Colonic mucosa (tissue), 4 donors: ENCODE data around the gene KRT34. TPM values are rescaled to one million over a fixed set of nuclear protein-coding genes. Genes with fewer than 3 reads are reported as not detected.
"Not testable (repeated sequence)": the region's sequence is repeated elsewhere in the genome, so short reads cannot be mapped to it uniquely, and the experiment has no call there.

Experiments
- DNase-seq: peaks from one replicate; pipeline ENCODE4 v3.0.0-alpha.2; 2020
- H3K27ac ChIP-seq: fragments of 200-600 bp; one replicate; pipeline ENCODE4 v1.8.0; 2021
- H3K27me3 ChIP-seq: fragments of 200-600 bp; one replicate; pipeline ENCODE4 v1.8.0; 2021
- H3K36me3 ChIP-seq: fragments of 200-600 bp; one replicate; pipeline ENCODE4 v1.8.0; 2021
- H3K4me1 ChIP-seq: fragments of 200-600 bp; one replicate; pipeline ENCODE4 v1.8.0; 2021; ENCODE audit warnings: mild to moderate bottlenecking
- H3K4me3 ChIP-seq: fragments of 200-600 bp; one replicate; pipeline ENCODE4 v1.8.0; 2021
- H3K9ac ChIP-seq, 2 donors: one replicate each; pipeline ENCODE4 v1.7.0; 2013; ENCODE audit warnings: control low read depth in 2 of 2, low read depth in 2 of 2, low read length in 2 of 2
- H3K9me3 ChIP-seq: fragments of 200-600 bp; one replicate; pipeline ENCODE4 v1.8.0; 2021
- intact Hi-C: fragments of 100-400 bp; cut with DNase I; formaldehyde crosslinking; loops from one replicate; pipeline ENCODE4 v1.14.1; 2022
- total RNA-seq, 2 donors: library from RNA; stranded (reverse); fragmentation: NEBNext Ultra II Directional in 1 of 2; extraction: Animal tissue kit (Norgen Biotek cat#: 25700) in 1 of 2; gene quantifications; one replicate each; pipeline ENCODE4 v1.2.1, GENCODE V29; 2021
- TF ChIP-seq, protein P1 (sequence below): fragments of 200-600 bp; IDR thresholded peaks from one replicate; pipeline ENCODE4 v1.8.0; 2022; ENCODE audit warnings: antibody characterized with exemption, mild to moderate bottlenecking
- donor health status: healthy.
- donor health status: DM: no; HTN: no; CAD: no.
- donor health status: DM: no; HTN: no; CAD: no.

The KRT34 gene
- total RNA-seq, 2 donors from 2014 or later = not detected

DNA sequence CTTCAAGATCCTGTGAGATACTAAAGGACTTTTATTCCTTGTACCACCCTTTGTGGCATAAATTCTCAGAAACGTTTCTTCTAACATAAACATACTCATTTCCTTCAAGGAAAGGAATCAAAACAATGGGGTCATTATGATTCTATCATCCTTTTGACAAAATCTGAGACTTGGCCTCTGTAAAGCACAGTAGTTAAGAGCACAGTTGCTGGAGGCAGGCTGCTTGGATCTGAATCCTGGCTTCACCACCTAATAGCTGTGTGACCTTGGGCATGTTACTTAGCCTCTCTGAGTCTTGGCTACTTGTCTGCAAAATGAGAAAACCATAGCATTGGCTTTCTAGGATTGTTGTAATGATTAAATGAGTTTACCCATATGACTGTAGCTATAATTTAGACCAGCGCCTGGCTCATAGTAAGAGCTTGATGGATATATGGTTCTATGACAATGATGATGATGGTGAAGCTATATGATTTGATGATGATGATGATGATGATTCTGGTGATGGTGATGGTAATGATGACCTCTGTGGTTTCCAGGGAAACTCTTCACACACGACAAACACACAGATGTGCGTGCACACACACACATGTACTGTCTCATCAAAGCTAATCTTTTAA lies 21.4 kb upstream of the KRT34 start:
- Histone ChIP-seq H3K27me3 (peaks cover 4% of the 10 kb centered on the region), H3K9ac (no peak overlapping the region), H3K9me3 (no peaks in the 10 kb centered on the region), H3K4me3 (no peak overlapping the region), H3K27ac (no peak overlapping the region), H3K4me1 (no peaks in the 10 kb centered on the region), H3K36me3 (no peaks in the 10 kb centered on the region)
- intact Hi-C loops = no loop called here
- TF ChIP-seq, protein P1, sequence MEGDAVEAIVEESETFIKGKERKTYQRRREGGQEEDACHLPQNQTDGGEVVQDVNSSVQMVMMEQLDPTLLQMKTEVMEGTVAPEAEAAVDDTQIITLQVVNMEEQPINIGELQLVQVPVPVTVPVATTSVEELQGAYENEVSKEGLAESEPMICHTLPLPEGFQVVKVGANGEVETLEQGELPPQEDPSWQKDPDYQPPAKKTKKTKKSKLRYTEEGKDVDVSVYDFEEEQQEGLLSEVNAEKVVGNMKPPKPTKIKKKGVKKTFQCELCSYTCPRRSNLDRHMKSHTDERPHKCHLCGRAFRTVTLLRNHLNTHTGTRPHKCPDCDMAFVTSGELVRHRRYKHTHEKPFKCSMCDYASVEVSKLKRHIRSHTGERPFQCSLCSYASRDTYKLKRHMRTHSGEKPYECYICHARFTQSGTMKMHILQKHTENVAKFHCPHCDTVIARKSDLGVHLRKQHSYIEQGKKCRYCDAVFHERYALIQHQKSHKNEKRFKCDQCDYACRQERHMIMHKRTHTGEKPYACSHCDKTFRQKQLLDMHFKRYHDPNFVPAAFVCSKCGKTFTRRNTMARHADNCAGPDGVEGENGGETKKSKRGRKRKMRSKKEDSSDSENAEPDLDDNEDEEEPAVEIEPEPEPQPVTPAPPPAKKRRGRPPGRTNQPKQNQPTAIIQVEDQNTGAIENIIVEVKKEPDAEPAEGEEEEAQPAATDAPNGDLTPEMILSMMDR = no peak
- no peak for DNase-seq

DNA sequence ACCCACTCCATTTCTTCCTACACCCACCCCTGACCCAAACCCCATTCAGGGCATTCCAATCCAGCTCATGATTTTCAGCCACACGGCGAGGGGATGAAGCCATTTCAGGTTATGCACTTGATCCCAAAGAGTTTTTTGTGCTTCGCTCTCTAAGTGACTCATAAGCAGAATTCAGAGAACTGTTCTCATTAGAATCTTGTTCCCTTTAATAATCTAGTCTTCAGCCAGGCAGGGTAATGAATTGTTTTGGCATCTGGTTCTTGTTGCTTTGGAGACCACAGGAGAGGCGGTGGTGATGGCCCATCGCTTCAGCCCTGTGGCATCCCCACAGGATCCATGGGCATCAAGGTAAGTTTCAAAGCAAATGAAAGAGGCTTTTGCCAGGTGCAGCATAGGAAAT lies 20.1 kb upstream of the KRT34 start:
- H3K4me3 ChIP-seq = no peak overlapping the region
- H3K27me3 ChIP-seq = peaks cover 4% of the 10 kb centered on the region
- DNase-seq = no peak
- TF ChIP-seq, protein P1 = no peak
- H3K27ac ChIP-seq = no peak overlapping the region
- H3K4me1 ChIP-seq = no peaks in the 10 kb centered on the region
- H3K9ac ChIP-seq = no peak overlapping the region
- H3K36me3 ChIP-seq = no peaks in the 10 kb centered on the region
- intact Hi-C loops = no loop called here
- H3K9me3 ChIP-seq = no peaks in the 10 kb centered on the region

DNA sequence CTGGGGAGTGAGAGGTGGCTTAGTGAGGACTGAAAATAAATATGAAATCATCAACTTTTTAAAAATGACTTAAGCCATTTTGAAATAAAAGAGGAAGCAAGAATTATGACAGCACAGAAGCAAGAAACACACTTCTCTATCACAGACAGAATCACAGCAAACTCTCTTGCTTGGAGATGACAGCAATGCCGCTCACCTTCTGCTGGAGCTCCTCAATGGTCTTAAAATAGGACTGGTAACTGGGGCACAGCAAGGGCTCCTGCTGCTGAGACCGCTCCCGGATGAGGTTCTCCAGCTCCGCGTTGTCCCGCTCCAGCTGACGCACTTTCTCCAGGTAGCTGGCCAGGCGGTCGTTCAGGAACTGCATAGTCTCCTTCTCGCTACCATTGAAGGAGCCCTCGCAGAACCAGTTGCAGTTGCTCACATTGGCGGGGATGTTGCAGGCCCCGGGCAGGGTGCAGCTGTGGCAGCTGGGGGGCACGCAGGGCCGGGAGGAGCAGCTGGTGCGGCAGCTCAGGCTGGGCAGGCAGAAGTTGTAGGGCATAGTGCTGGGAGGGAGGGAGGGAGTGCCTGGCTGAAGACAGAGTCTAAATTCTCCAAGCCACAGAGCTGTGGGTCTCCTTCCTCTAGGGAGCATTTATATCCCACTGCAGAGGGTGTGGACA lies 15.0 kb upstream of the KRT34 start, which contains the start of gene KRT31:
TSS of gene KRT31 (minus strand) at position 613 of the 665 bp plus-strand sequence. CDS start at position 544, 69 bp downstream.
- TF ChIP-seq, protein P1 = no peak
- intact Hi-C loops = no loop called here
- peaks cover 4% of the 10 kb centered on the region for H3K27me3 ChIP-seq
- no peak within 1 kb of the TSS for H3K27ac ChIP-seq
- H3K4me1 ChIP-seq = no peaks in the 10 kb centered on the region
- DNase-seq = no peak
- H3K36me3 ChIP-seq = no peaks in the 10 kb centered on the region
- H3K4me3 ChIP-seq = no peak within 1 kb of the TSS
- H3K9me3 ChIP-seq = no peaks in the 10 kb centered on the region
- H3K9ac ChIP-seq = no peak within 1 kb of the TSS

DNA sequence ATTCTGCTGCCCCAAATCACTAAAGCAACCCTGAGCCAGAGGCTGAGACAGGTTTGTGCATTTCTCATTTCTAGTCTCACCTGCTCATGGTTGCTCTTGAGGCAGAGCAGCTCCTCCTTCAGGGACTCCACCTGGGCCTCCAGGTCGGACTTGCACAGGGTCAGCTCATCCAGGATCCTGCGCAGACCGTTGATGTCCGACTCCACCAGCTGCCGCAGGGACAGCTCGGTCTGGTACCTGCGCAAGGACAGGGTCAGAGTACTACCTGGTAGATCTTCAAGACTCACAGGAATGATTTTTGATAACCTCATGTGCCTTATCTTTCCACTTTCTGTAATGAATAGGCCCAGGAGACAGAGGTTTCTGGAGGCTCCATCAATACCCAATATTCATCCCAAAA lies 14.2 kb upstream of the KRT34 start:
- TF ChIP-seq, protein P1 = no peak
- no peak for DNase-seq

DNA sequence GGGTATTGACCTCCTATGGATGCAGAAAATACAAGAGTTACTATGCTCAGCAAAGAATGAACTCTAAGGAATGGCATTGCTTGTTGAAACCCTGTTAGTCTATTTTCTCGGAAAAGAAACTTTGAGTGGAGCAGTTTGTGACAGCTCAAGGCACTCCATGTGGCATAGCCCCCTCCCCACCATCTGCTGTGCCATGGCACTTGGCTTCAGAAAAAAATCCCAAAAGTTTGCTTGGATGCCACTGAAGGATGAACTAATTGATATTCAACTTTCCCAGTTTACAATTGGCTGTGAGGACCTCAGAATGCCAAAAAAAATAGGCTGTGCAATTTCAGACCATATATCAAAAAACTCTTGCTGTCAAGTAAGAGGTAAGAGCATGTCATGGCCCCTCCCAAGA lies 13.5 kb upstream of the KRT34 start:
- intact Hi-C loops = no loop called here
- Histone ChIP-seq H3K9me3 (no peaks in the 10 kb centered on the region), H3K4me3 (no peak overlapping the region), H3K36me3 (no peaks in the 10 kb centered on the region), H3K9ac (no peak overlapping the region), H3K4me1 (no peaks in the 10 kb centered on the region), H3K27me3 (no peaks in the 10 kb centered on the region), H3K27ac (no peak overlapping the region)
- TF ChIP-seq, protein P1 = no peak
- no peak for DNase-seq

More for the DNA sequence above, 14.2 kb upstream of the KRT34 start:
- intact Hi-C loops = no loop called here
- Histone ChIP-seq H3K36me3 (no peaks in the 10 kb centered on the region), H3K9ac (no peak overlapping the region), H3K4me1 (no peaks in the 10 kb centered on the region), H3K4me3 (no peak overlapping the region), H3K9me3 (no peaks in the 10 kb centered on the region), H3K27ac (no peak overlapping the region), H3K27me3 (peaks cover 4% of the 10 kb centered on the region)

DNA sequence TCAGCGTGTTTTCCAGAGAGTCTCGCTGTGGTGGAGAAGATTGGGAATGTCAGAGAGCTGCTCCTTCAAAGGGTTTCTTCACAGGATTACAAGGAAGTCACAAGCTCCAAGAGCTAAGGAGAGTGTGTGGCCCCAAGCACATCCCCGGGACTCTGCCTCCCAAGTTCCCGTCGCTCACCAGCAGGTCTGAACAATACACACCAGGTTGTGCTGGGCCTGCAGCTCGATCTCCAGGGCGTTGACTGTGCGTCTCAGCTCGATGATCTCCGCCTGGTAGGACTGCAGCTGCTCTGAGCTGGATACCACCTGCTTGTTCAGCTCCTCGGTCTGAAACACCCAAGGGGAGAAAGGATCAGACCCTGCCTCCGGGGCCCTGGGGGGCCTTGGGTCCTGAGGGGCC lies 12.9 kb upstream of the KRT34 start:
- H3K27ac ChIP-seq, intact Hi-C loops, DNase-seq, H3K36me3 ChIP-seq, H3K9me3 ChIP-seq, H3K4me1 ChIP-seq, H3K9ac ChIP-seq, H3K4me3 ChIP-seq, H3K27me3 ChIP-seq: not testable (repeated sequence)
